Measurements from ENCODE around the gene OR10G6. TPM values are rescaled to one million over a fixed set of nuclear protein-coding genes. Genes with fewer than 3 reads are reported as not detected.

The OR10G6 gene
- not detected in 2 replicates for total RNA-seq
- long read RNA-seq, result 0 reads

GRCh38 chr11:123995119-123995518 lies at the start of gene OR10G6:
TSS of gene OR10G6 (minus strand) at chr11:123995161. CDS start at chr11:123995161, 0 bp downstream.
- no peaks in the 10 kb centered on the region for H3K27me3 Mint-ChIP-seq

DNA sequence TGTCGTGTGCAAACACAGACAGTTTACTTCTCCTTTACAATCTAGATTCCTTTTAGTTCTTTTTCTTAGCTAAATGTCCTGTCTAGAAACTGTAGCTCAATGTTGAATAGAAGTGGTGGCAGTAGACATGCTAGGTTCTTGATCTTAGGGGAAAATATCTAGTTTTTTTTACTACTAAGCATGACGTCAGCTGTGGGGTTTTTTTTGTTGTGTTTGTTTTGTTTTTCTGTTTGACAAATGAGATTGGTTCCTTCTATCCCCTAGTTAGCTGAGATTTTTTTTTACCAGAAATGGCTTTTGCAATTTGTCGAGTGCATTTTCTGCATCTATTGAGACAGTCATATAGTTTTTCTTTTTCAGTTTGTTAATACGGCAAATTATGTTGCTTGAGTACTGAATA lies 48.5 kb upstream of the OR10G6 start:
- no peak for TF ChIP-seq CTCF (IDR thresholded peaks at IDR 0.05; ENCODE audit: unreplicated experiment)
- no peak for DNase-seq (ENCODE audit: low spot score, unreplicated experiment)
- Mint-ChIP-seq H3K4me1 (ENCODE audit: low read depth) (no peaks in the 10 kb centered on the region), H3K27ac (no peak overlapping the region), H3K27me3 (no peaks in the 10 kb centered on the region), H3K4me3 (ENCODE audit: low read depth) (no peak overlapping the region), H3K36me3 (ENCODE audit: insufficient read depth) (no peaks in the 10 kb centered on the region), H3K9me3 (ENCODE audit: low read depth) (no peaks in the 10 kb centered on the region)

More at GRCh38 chr11:123995119-123995518, at the start of gene OR10G6:
- Mint-ChIP-seq H3K9me3 (ENCODE audit: low read depth) (no peaks in the 10 kb centered on the region), H3K27ac (no peak within 1 kb of the TSS), H3K4me1 (ENCODE audit: low read depth) (no peaks in the 10 kb centered on the region), H3K36me3 (ENCODE audit: insufficient read depth) (no peaks in the 10 kb centered on the region), H3K4me3 (ENCODE audit: low read depth) (no peak within 1 kb of the TSS)
- DNase-seq (ENCODE audit: low spot score, unreplicated experiment), result no peak
- TF ChIP-seq CTCF (IDR thresholded peaks at IDR 0.05; ENCODE audit: unreplicated experiment), result no peak

GRCh38 chr11:124041254-124041653 lies 46.3 kb upstream of the OR10G6 start, which contains the start of gene OR10G7:
TSS of gene OR10G7 (minus strand) at chr11:124041325. CDS start at chr11:124039001, 2,324 bp downstream.
- Mint-ChIP-seq H3K4me3 (ENCODE audit: low read depth) (no peak within 1 kb of the TSS), H3K27me3 (no peaks in the 10 kb centered on the region), H3K36me3 (ENCODE audit: insufficient read depth) (no peaks in the 10 kb centered on the region), H3K27ac (no peak within 1 kb of the TSS), H3K9me3 (ENCODE audit: low read depth) (no peaks in the 10 kb centered on the region), H3K4me1 (ENCODE audit: low read depth) (no peaks in the 10 kb centered on the region)
- TF ChIP-seq CTCF (IDR thresholded peaks at IDR 0.05; ENCODE audit: unreplicated experiment), result no peak
- DNase-seq (ENCODE audit: low spot score, unreplicated experiment), result no peak

- no peaks in the 10 kb centered on the region for H3K27me3 Mint-ChIP-seq
- no peaks in the 10 kb centered on the region for H3K36me3 Mint-ChIP-seq (ENCODE audit: insufficient read depth)
- TF ChIP-seq CTCF (IDR thresholded peaks at IDR 0.05; ENCODE audit: unreplicated experiment), result no peak
- no peaks in the 10 kb centered on the region for H3K9me3 Mint-ChIP-seq (ENCODE audit: low read depth)
- H3K27ac Mint-ChIP-seq, result no peak overlapping the region
- H3K4me1 Mint-ChIP-seq (ENCODE audit: low read depth), result no peaks in the 10 kb centered on the region
- no peak overlapping the region for H3K4me3 Mint-ChIP-seq (ENCODE audit: low read depth)
- no peak for DNase-seq (ENCODE audit: low spot score, unreplicated experiment)
Observed at GRCh38 chr11:124039557-124039956, 44.6 kb upstream of the OR10G6 start.

DNA sequence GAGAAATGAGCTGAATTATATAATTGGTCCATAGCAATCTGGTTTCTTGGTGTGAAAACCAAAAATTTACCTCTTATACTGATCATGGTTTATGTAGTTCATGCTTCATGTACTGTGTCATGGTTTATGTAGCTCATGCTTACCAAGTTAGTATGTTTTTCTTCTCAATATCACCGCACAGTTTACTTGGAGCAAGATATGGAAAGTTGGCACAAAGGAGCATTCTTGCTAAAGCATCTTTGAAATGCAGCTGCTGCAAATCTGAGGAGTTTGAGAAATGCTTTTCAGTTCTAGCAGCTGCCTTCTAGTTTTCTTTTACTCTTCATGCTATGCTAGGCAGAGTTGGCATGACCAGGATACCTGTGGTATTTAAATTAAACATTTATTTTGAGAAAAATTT lies 41.7 kb upstream of the OR10G6 start:
- Mint-ChIP-seq H3K27me3 (no peaks in the 10 kb centered on the region), H3K4me3 (ENCODE audit: low read depth) (no peak overlapping the region), H3K27ac (no peak overlapping the region), H3K36me3 (ENCODE audit: insufficient read depth) (no peaks in the 10 kb centered on the region), H3K4me1 (ENCODE audit: low read depth) (no peaks in the 10 kb centered on the region), H3K9me3 (ENCODE audit: low read depth) (no peaks in the 10 kb centered on the region)
- TF ChIP-seq CTCF (IDR thresholded peaks at IDR 0.05; ENCODE audit: unreplicated experiment), result no peak
- DNase-seq (ENCODE audit: low spot score, unreplicated experiment), result no peak

Data from progenitor cell of endocrine pancreas (in vitro differentiated cells).